ENCODE data around the gene TFEB. TPM values are rescaled to one million over a fixed set of nuclear protein-coding genes. Genes with fewer than 3 reads are reported as not detected.

The TFEB gene
- total RNA-seq (2014; rRNA removed; shearing (Covaris generic)): 4.5 and 5.5 TPM in 2 replicates
- polyA plus RNA-seq (2015; cell fraction: cytosol; rRNA removed): 10.8 and 11.3 TPM in 2 replicates
- polyA plus RNA-seq (2015; cell fraction: nucleus; rRNA removed): 13.4 and 16.3 TPM in 2 replicates

DNA sequence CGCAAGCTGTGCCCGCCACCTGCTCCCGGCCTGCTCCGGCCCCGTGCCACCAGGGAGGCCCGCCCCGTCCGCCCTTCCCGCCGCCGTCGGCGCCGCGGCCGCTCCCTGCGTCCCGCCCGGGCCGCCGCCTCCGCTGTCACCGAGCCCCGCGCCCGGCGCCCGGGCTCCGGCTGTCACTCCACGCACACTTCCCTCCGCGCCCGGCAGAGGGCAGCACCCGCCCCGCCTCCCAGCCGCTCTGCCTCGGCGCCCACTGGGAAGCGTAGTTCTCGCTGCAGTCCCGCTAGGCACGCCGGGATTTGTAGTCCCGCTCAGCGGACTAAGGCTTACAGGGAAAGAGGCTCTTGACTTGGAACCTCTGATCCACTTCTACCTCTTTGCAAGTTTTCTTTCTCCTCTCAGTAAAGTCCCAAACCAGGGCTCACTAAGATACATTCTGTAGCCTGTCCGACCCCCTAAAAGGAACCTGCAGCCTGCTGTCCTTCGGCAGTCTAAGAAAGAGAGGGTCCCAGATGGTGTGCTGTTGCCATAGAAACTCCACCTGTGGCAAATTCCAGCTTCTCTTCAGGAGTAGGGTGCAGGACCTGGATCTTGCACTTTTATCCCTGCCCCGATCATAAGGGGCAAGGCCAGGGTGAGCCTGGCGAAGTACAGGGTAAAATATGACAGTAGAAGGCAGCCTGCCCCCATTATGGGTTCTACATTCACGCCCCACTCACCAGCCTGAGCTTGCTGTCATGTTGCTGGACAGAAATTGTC lies at the start of gene TFEB:
Gene TFEB, minus strand, starts transcription at position 182 of the 759 bp plus-strand sequence. CDS start 44,395 bp downstream, outside the sequence.
- DNase-seq (ENCODE audit: low read depth): peak; percentile 80

GRCh38 chr6:41784581-41785171 lies 49.3 kb upstream of the TFEB start:
- DNase-seq (ENCODE audit: low read depth): no peak

DNA sequence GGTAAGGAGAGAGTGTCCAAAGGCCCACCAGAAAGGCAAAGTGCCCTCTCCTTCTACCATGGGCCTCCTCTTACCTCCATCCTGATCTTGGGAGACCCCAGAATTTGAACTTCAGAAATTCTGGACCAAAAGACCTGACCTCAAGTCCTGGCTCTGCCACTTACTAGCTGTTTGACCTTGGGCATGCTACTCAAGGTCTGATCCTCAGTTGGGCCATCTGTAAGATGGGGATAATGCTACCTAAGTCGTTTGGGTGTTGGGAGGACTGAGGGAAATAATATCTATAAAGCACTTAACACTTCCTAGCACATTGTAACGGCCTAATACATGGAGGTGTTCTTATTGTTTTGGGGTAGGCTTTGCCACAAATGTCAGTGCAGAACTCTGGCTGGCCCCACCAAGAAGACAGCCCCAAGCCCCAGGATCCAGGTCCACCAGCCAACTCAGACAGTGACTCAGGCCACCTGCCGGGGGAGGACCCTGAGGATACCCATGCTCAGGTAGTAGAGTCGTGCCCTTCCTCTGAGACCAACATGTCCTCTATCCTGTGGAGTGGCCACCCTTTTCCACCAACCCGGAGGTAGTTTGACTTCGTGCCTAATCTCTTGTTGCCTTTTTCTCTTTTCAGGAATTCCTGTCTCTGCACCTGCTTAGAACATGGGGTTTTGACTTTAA lies 47.8 kb upstream of the TFEB start:
- no peak for DNase-seq (ENCODE audit: low read depth)

DNA sequence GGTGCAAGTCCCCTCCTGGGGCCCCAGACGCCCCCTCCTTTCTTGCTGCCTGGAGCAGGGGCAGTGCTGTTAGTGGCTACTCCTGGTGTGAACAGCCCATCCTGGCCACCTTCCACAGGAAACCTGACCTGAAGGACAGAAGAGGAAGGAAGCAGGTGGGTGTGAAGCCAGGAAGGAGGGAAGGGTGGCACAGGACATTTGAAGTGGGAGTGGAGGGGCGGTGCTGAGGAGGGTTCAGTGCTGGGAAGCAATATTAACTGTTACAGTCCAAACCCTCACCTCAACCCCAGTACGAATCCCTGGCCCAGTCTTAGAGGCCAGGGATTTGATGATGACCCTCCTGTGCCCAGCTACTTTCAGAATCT lies 45.9 kb upstream of the TFEB start:
- no peak for DNase-seq (ENCODE audit: low read depth)

DNA sequence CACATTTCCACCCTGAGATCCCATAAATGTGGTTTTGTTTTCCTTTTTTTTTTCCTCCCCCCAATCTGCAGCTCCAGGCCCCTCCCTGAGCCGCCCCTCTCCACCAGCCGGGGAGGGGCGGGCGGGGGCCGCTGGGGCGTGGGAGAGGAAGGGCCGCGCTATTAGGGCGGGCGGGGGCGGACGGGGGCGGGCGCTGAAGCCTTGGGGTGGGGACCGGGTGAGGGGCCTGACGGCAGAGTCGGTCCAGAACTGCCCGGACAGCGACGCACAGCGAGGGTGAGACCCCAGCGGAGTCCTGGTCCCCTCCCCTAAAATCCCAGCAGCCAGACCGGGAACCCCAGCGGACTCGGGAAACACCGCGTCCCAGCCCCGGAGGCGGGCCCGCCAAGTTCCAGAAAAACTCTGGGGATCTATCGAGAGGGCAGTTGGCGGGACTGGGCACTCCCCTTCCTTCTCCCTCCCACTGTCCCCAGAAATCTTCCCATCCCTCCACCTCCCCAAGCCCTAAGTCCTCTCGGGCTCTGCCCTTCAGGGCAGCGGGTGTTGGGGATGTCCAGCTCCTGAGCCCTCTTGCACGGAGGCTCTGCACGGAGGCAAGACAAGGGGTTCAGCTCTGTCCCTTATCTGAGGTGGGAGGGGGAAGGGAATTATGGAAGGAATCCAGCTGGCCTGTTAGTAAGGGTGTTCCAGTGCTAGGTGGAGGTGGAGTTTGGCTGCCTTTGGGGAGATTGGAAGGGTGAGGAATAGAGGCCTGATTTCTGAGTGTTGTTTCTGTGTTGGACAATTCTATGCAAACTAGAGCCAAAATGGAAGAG lies 45.4 kb upstream of the TFEB start, which contains the start of gene PRICKLE4:
Gene PRICKLE4, plus strand, starts transcription at position 232 of the 815 bp plus-strand sequence. CDS start 2,692 bp downstream, outside the sequence.
- no peak for DNase-seq (ENCODE audit: low read depth)

- DNase-seq (ENCODE audit: low read depth): peak; percentile 88
Observed at GRCh38 chr6:41779788-41780550, 44.6 kb upstream of the TFEB start, which contains the start of gene FRS3. FRS3 (minus strand) TSS chr6:41779900; CDS start chr6:41776987, 2,913 bp downstream.

DNA sequence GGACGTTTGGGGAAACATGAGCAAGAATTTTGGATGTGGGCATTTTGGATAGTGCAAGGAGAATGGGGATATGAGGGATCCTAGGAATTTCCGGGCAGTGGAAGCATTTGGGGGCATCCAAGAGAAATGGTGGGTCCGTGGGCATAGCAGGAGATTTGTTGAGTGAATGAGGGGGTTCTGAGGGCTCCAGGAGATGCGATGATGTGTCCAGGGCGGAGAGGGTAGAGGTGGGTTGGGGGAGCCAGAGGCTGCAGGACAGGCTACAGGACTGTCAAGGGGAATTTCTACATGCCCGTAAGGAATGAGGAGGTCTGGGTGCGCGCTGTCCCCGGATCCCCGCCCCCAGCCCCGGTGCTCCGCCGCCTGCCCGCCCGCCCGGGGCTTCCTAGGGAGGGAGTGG lies 43.9 kb upstream of the TFEB start:
- DNase-seq (ENCODE audit: low read depth): no peak

DNA sequence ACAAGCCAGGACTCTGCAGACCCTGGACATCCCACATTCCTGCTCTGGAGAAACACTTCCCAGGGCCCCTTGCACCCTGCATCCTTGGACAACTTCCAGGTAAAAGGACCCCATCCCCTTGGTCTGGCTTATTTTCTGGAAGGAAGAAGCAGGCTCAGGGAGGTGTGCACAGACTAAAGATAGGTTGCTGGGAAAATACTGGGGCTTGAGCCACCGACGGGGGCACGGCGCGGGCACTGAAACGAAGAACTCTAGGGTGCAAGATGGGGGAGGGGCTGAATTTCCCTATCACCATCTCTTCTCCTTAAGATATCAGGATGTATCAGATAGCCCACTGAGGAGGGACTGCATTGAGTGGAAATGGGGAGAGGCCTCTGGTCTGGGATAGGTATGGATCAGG lies 43.5 kb upstream of the TFEB start:
- no peak for DNase-seq (ENCODE audit: low read depth)

- no peak for DNase-seq (ENCODE audit: low read depth)
Observed at GRCh38 chr6:41777551-41778285, 42.3 kb upstream of the TFEB start.

DNA sequence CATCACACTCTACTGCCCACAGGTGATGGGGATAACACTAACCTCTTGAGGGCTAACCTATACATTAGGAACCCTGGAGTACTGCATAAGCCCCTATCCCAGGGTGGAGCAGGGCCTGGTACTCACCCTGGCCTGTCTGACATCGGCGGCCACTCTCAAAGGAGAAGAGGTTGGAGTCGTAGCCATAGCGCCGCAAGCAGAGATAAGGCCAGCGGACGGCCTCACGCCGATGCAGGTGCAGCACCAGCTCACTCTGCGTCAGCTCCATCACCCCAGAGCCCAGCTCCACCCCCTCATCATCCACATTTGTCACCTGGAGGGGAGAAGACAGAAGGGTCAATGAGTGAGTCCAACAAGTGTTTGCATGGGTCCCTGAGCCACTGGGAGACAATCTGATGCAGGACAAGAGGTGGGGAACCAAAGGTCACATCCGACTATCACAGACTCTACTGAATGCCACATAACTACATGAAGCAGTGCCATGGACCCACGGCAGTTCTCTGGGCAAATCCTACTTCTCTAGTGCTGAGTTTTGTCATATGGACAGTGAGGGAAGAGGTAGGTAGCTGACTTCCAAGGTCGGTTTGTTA lies 40.0 kb upstream of the TFEB start:
- no peak for DNase-seq (ENCODE audit: low read depth)

DNA sequence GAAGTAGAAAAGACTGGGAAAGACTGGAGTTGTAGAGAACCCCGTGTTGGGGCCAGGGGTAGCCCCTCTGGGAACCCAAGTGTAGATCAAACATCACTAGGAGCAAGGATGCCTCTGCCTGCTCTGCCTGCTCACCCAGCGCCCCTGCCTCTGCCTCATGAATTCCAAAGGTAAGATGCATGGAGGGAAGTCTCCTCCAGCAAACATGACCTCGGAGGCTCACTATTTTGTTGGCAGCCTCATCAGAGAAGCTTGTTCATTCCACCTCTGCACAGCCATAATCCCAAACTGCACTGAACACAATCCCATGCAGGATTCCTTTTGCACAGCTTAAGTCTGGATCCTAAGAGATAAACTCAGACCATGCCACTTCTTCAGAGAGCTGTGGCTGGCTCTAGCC lies 39.4 kb upstream of the TFEB start:
- no peak for DNase-seq (ENCODE audit: low read depth)

DNA sequence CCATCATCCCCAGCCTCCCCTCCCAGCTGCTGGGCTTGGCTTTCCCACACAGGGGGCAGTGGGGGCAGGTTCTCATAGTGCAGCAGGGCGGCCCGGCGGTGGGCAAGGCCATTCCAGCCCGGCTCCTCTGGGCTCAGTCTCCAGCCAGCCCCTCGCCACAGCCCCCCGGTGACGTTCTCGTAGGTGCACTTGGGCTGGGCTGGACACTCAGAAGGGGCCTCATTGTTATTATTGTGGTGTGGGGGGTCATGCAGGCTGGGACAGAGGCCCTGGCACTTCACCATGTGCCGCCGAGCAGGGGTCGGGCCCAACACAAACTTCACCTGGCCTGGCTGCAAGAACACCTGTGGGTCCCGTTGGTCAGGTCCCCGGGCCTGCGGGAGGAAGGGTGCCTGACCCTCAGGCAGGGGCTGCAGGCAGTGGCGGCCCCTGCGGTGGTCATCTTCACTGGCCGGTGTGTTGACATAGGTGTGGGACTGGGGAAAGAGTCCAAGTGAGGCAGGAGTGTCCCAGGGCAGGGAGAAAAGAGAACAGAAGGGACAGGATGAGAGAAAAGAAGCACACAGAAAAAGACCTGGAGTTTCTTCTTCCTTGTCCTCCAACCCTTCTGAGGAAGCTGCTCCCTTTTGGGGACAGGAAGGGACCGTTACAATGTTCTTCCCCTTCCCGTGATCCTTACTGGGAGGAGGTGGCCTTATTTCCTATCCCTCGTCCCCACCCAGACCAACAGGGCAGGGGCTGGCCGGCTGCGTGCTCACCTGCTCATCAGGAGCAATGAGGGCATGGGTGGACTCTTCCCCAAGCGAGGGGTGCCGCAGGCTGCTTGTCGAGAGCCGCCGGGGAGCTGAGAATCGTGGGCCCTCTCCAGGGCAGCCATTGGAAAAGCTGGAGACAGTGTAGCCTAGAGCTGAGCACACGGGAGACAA lies 35.9 kb upstream of the TFEB start:
- DNase-seq (ENCODE audit: low read depth): no peak

- no peak for DNase-seq (ENCODE audit: low read depth)
Observed at GRCh38 chr6:41770381-41771057, 35.1 kb upstream of the TFEB start.

- no peak for DNase-seq (ENCODE audit: low read depth)
Observed at GRCh38 chr6:41769376-41769775, 34.0 kb upstream of the TFEB start.

DNA sequence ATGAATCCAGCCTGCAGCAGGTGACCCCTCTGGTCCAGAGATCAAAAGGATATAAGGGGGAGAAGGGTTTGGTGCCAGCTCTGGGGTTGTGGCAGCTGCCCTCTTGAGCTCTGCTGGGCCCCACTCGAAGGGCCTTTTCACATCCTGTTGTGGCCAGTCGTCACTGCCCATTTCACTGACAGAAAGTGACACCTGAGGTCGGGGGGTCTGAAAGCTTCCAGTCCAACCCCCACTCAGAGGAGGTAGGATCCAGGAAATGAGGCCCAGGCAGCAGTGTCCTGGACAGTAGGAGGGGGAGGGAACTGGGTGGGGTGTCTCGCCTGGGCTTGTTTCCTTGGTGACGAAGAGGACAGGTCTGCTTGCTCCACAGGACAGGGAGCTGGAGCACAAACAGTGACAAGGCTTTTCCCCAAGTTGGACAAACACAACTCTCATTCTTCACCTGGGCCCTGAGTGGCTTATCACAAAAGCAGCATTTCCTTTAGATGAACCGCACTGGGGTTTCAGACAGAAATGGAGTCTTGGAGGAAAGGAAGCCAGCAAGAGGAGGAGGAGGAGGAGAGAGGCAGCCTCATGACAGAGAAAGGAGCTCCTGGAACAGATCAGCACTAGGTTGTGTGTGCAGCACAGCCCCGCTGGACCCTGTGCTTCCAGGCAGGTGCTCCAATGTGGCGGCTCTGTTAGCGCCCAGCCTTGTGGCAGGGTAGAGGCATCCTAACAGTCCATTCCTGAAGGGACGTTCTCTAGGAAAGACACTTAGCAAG lies 33.3 kb upstream of the TFEB start:
- no peak for DNase-seq (ENCODE audit: low read depth)

- DNase-seq (ENCODE audit: low read depth): no peak
Observed at GRCh38 chr6:41767112-41767833, 31.9 kb upstream of the TFEB start.
